Measurements from ENCODE around the gene MOGAT2. TPM values are rescaled to one million over a fixed set of nuclear protein-coding genes. Genes with fewer than 3 reads are reported as not detected.
"Not testable (repeated sequence)": the region's sequence is repeated elsewhere in the genome, so short reads cannot be mapped to it uniquely, and the experiment has no call there.

Gene MOGAT2
- total and polyA plus RNA-seq, 2 experiments from 2014 or later: 0.45 TPM; not detected in 1

GRCh38 chr11:75678620-75679259 lies 38.9 kb upstream of the MOGAT2 start:
- DNase-seq (ENCODE audit: low read depth in 1 of 2, low spot score in 1 of 2): no peak
- H3K4me3 ChIP-seq: no peak overlapping the region
- H3K36me3 ChIP-seq: no peaks in the 10 kb centered on the region
- H3K27ac ChIP-seq: no peak overlapping the region
- TF ChIP-seq CTCF (IDR thresholded peaks at IDR 0.05; ENCODE audit: low read depth, low read length): no peak
- peaks cover 36% of the 10 kb centered on the region for H3K27me3 ChIP-seq
- H3K9me3 ChIP-seq (ENCODE audit: low read depth): no peaks in the 10 kb centered on the region
- H3K4me1 ChIP-seq (ENCODE audit: low read depth): no peaks in the 10 kb centered on the region

GRCh38 chr11:75679566-75679965 lies 38.1 kb upstream of the MOGAT2 start:
- Histone ChIP-seq H3K27ac (no peak overlapping the region), H3K4me1 (ENCODE audit: low read depth) (no peaks in the 10 kb centered on the region), H3K36me3 (no peaks in the 10 kb centered on the region), H3K9me3 (ENCODE audit: low read depth) (no peaks in the 10 kb centered on the region), H3K4me3 (no peak overlapping the region), H3K27me3 (peaks cover 36% of the 10 kb centered on the region)
- TF ChIP-seq CTCF (IDR thresholded peaks at IDR 0.05; ENCODE audit: low read depth, low read length): no peak
- DNase-seq (ENCODE audit: low read depth in 1 of 2, low spot score in 1 of 2): no peak

GRCh38 chr11:75683856-75684255 lies 33.8 kb upstream of the MOGAT2 start:
- not testable (repeated sequence) for H3K4me1 ChIP-seq (ENCODE audit: low read depth); DNase-seq (ENCODE audit: low read depth in 1 of 2, low spot score in 1 of 2); H3K4me3 ChIP-seq; H3K27ac ChIP-seq; H3K36me3 ChIP-seq; H3K9me3 ChIP-seq (ENCODE audit: low read depth)
- peaks cover 24% of the 10 kb centered on the region for H3K27me3 ChIP-seq

- peaks cover 25% of the 10 kb centered on the region for H3K27me3 ChIP-seq
- no peaks in the 10 kb centered on the region for H3K9me3 ChIP-seq (ENCODE audit: low read depth)
- H3K4me3 ChIP-seq: no peak overlapping the region
- H3K36me3 ChIP-seq: no peaks in the 10 kb centered on the region
- no peak for TF ChIP-seq CTCF (IDR thresholded peaks at IDR 0.05; ENCODE audit: low read depth, low read length)
- no peaks in the 10 kb centered on the region for H3K4me1 ChIP-seq (ENCODE audit: low read depth)
- no peak for DNase-seq (ENCODE audit: low read depth in 1 of 2, low spot score in 1 of 2)
- H3K27ac ChIP-seq: no peak overlapping the region
These were observed 27.6 kb upstream of the MOGAT2 start for GRCh38 chr11:75689863-75690609.

- no peak for DNase-seq (ENCODE audit: low read depth in 1 of 2, low spot score in 1 of 2)
- H3K27ac ChIP-seq: no peak overlapping the region
- H3K27me3 ChIP-seq: peaks cover 21% of the 10 kb centered on the region
- no peaks in the 10 kb centered on the region for H3K4me1 ChIP-seq (ENCODE audit: low read depth)
- TF ChIP-seq CTCF (IDR thresholded peaks at IDR 0.05; ENCODE audit: low read depth, low read length): no peak
- H3K9me3 ChIP-seq (ENCODE audit: low read depth): no peaks in the 10 kb centered on the region
- H3K36me3 ChIP-seq: no peaks in the 10 kb centered on the region
- no peak overlapping the region for H3K4me3 ChIP-seq
These were observed 25.8 kb upstream of the MOGAT2 start for GRCh38 chr11:75691804-75692203.

- Histone ChIP-seq H3K4me3 (no peak overlapping the region), H3K9me3 (ENCODE audit: low read depth) (no peaks in the 10 kb centered on the region), H3K4me1 (ENCODE audit: low read depth) (no peaks in the 10 kb centered on the region), H3K36me3 (no peaks in the 10 kb centered on the region), H3K27ac (no peak overlapping the region), H3K27me3 (no peaks in the 10 kb centered on the region)
- DNase-seq (ENCODE audit: low read depth in 1 of 2, low spot score in 1 of 2): no peak
- no peak for TF ChIP-seq CTCF (IDR thresholded peaks at IDR 0.05; ENCODE audit: low read depth, low read length)
These were observed 19.6 kb upstream of the MOGAT2 start for GRCh38 chr11:75697906-75698581.

All from cardiac muscle cell (in vitro differentiated cells and primary cell).